Neural progenitor cell (in vitro differentiated cells): Measurements from ENCODE around the gene C11orf65.

ENCODE experiments used
- CTCF ChIP-seq: fragments of 200-600 bp; sonication (generic); IDR thresholded peaks from 2 replicates; pipeline ENCODE4 v1.5.1; 2017; ENCODE audit warnings: antibody characterized with exemption, mild to moderate bottlenecking
- EZH2phosphoT487 ChIP-seq: fragments of 200-600 bp; sonication (generic); IDR thresholded peaks from 2 replicates; pipeline ENCODE4 v1.6.1; 2017; ENCODE audit warnings: antibody characterized with exemption

GRCh38 chr11:108370990-108371389 lies 96.3 kb downstream of the C11orf65 start:
- TF ChIP-seq CTCF = no peak
- TF ChIP-seq EZH2phosphoT487 = no peak
